ENCODE results near the gene ARMC5.
A peak's percentile ranks its signal among the peaks of the same experiment; 100 is the strongest.

Gene ARMC5

DNA sequence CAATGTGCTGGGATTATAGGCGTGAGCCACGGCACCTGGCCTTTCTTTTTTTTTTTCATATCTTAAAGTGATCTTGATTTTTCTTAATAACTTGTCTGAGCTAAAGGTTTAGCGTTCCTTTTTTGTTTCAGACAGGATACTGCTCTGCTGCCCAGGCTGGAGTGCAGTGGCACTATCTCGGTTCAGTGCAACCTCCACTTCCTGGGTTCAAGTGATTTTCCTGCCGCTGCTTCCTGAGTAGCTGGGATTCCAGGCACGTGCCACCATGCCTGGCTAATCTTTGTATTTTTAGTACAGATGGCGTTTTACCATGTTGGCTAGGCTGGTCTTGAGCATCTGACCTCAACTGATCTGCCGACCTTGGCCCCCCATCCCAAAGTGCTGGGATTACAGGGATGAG lies 44.9 kb downstream of the ARMC5 start:
- DNase-seq, result no peak

DNA sequence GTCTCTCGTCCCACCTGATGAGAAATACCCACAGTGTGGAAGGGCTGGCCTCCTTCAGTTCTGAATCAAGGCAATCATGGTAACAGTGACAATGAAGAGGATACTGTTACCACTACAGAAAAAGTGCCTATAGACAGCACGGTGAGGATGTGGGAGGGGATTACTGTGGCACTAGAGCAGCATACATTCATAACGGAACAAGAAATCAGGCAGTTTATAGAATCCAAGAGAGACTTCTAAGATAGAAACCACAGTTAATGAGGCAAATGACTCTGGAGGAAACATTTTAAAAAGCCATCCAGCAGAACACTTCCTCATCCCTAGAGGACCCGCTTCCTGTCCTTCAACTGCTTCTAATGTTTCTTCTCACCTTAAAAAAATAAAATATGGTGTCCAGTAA lies 46.2 kb downstream of the ARMC5 start:
- DNase-seq, result peak in 1 of 2 donors; percentile 3

DNA sequence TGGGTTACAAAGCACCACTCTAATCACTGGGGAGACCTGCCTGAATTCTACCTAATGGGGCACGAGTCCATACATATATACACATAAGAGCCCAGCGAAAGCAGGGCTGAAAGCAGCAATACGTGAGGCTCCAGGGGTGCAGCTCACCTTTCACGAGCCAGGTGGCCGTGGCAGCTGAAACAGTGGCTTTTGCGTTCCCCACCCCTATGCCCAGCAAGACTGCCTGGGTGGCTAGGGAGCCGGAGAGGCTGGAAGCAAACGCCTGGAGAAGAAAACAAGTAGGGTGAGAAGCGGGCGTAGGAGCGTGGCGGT lies 48.3 kb downstream of the ARMC5 start:
- DNase-seq, result no peak

DNA sequence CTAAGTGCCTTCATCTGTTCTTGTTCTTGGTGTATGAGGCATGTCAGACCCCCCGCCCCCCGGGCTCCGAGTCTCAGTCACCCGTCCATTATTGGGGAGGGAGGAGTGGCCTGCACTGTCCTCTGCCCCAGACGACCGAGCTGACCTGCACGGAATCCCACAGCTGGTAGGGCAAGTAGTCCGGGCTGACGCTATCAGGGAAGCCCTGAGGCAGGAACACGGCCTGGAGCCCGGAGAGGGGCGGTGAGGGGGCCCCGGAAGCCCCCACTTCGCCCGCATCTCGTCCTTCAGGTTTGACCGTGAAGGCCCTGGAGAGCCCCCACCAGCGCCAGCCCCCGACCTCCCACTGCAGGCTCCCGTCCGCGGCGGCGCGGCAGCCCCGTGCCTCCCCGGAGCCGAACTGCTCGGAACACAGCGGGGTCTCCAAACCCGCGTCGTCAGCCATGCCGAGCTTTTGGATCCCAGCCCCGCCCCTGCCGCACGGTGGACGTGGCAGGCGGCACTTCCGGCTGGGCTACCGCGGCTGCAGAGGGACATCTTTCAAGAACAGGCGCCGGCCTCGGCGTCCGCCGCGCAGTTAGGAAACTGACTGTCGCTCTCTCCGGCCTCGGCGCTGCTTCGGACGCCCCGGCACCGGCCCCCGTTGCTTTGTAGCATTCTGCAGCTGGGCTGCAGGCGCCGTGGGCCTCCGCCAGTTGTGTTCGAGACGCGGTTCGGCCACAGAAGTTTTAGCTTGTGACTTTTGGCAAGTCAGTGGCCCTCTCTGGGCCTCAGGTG lies 48.8 kb downstream of the ARMC5 start, which contains the start of gene RUSF1:
Gene RUSF1 (minus strand): TSS at position 463 of the 777 bp plus-strand sequence. CDS start 18 bp downstream, at position 445.
- DNase-seq, result peak; percentile 86 to 92

DNA sequence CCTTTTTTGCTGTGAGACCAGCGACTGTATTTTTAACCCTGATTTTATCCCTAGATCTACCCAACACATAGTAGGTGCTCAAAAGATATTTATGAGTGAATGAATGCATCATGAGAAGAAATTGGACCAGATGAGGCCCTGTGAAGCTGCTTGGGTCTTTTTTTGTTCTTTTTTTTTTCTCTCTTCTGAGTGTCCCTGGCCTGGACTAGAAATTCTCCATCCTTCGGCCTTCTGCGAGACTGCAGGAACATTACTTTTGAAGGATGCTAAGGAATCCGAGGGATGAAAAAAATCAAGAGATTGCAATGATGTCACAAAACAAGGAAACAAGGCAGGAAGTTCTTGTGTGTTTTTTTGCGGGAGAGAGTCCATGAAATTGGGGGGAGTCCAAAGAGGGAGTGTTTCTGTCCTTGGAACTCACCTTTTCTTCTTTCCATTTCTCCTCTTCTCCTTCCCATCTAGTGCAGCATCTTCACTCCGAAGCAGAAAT lies 49.5 kb downstream of the ARMC5 start:
- no peak for DNase-seq

DNA sequence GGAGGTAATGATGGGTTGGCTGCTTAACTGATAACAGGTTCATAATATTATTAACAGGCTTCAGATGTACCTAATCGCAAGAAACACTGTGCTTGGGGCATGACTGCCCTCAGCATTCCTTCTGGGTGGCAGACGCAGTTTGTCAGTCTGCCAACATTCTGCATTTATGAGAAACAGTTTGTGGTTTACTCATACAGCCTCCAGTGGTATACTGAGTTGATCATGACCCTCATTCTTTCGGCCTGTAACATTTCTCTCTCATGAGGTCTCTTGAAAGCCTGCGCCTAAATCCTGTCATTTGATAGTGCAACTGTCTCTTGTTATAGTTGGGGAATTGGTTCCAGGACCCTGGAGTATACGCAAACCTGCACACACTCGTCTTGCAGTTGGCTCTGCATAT lies 53.8 kb downstream of the ARMC5 start:
- DNase-seq, result no peak

DNA sequence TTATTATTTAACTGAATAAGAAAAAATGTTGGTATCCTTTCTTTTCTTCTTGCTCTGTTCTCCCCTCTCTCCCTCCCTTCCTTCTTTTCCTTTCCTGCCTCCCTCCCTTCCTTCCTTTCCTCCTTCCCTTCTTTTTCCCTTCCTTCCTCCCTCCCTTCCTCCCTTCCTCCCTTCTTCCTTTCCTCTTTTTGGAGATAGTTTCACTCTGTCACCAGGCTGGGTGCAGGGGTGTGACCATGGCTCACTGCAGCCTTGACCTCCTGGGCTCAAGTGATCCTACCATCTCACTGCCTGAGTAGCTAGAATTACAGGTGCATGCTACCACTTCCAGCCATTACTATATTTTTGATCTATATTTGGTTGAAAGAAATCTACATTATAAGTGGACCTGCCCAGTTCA lies 54.6 kb downstream of the ARMC5 start:
- DNase-seq, result no peak

Data from inflammatory macrophage (primary cell).